GM12865 (cell line): ENCODE data around the gene TTC9B.

Experiments used
- DNase-seq: peaks from one replicate; pipeline ENCODE4 v3.0.0; 2010; ENCODE audit warnings: low read depth
- H3K4me3 ChIP-seq: 2 replicates; pipeline ENCODE4 v1.5.1; 2011; ENCODE audit warnings: mild to moderate bottlenecking, low read depth, low read length, control low read depth
- CTCF ChIP-seq: IDR thresholded peaks from 2 replicates; pipeline ENCODE4 v1.5.1; 2011; ENCODE audit warnings: low read length, control low read depth, low read depth, inconsistent platforms; ENCODE audit not compliant: insufficient read depth; ENCODE audit errors: missing control alignments

Gene TTC9B

GRCh38 chr19:40264314-40265054 lies 46.3 kb upstream of the TTC9B start:
- no peak for DNase-seq
- H3K4me3 ChIP-seq = no peak overlapping the region
- no peak for TF ChIP-seq CTCF

- DNase-seq = no peak
- no peak for TF ChIP-seq CTCF
- H3K4me3 ChIP-seq = no peak overlapping the region
Measured at GRCh38 chr19:40263440-40264313, 45.5 kb upstream of the TTC9B start.

GRCh38 chr19:40262422-40262821 lies 44.2 kb upstream of the TTC9B start:
- no peak overlapping the region for H3K4me3 ChIP-seq
- TF ChIP-seq CTCF = no peak
- DNase-seq = no peak

GRCh38 chr19:40261631-40262030 lies 43.4 kb upstream of the TTC9B start:
- no peak for DNase-seq
- no peak overlapping the region for H3K4me3 ChIP-seq
- no peak for TF ChIP-seq CTCF

- DNase-seq = no peak
- no peak for TF ChIP-seq CTCF
- H3K4me3 ChIP-seq = no peak overlapping the region
Measured at GRCh38 chr19:40257096-40257517, 38.9 kb upstream of the TTC9B start.

- H3K4me3 ChIP-seq = no peak overlapping the region
- no peak for DNase-seq
- no peak for TF ChIP-seq CTCF
Measured at GRCh38 chr19:40256512-40256911, 38.3 kb upstream of the TTC9B start.
